Right ventricle myocardium superior (tissue), 1 donor: ENCODE measurements around the gene CREBL2. TPM values are rescaled to one million over a fixed set of nuclear protein-coding genes. Genes with fewer than 3 reads are reported as not detected.

Experiments used
- ATAC-seq: fragments of 200-7000 bp; cut with Tn5 transposase; one replicate; pipeline ENCODE4 v1.9.1; 2020; ENCODE audit warnings: mild to moderate bottlenecking; ENCODE audit not compliant: poor library complexity
- DNase-seq: peaks from one replicate; pipeline ENCODE4 v3.0.0-alpha.2; 2020
- intact Hi-C: fragments of 100-400 bp; cut with DNase I; formaldehyde crosslinking; loops from one replicate; pipeline ENCODE4 v1.11.2; 2022
- total RNA-seq: library from RNA; stranded (reverse); fragmentation: NEBNext Ultra II Directional; extraction: Animal tissue kit (Norgen Biotek cat#: 25700); gene quantifications from one replicate; pipeline ENCODE4 v1.2.1, GENCODE V29; 2021
- donor health status: DM: no; HTN: yes; CAD: no; lungs with severe emphysema.

Gene CREBL2
- total RNA-seq, 1 donor from 2014 or later = 16.7 TPM

DNA sequence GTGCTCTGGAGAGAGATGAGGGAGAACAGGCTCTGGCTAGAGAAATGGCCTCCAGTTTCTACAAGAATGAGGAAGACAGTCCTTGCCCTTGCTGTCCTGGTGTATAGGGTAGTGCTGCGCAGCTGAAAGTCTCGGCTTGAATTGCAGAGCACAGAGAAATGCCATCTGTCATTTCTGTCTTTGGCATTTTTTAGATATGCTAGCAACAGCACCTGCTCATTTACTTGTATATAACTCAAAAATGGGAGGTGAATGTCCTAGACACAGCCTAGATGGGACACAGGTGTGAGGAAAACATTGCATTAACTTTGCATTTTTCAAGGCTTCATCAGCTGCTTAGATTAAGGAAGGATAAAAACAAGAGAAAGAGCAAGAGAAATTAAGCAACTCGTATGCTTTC lies 48.5 kb downstream of the CREBL2 start:
- intact Hi-C loops = no loop called here
- DNase-seq (no peak), ATAC-seq (no peak)

- intact Hi-C loops = no loop called here
- DNase-seq = no peak
- no peak for ATAC-seq
These were observed 49.6 kb downstream of the CREBL2 start for GRCh38 chr12:12661086-12661856.

- intact Hi-C loops = no loop called here
- DNase-seq = no peak
- ATAC-seq = no peak
These were observed 52.1 kb downstream of the CREBL2 start for GRCh38 chr12:12663644-12664294.

DNA sequence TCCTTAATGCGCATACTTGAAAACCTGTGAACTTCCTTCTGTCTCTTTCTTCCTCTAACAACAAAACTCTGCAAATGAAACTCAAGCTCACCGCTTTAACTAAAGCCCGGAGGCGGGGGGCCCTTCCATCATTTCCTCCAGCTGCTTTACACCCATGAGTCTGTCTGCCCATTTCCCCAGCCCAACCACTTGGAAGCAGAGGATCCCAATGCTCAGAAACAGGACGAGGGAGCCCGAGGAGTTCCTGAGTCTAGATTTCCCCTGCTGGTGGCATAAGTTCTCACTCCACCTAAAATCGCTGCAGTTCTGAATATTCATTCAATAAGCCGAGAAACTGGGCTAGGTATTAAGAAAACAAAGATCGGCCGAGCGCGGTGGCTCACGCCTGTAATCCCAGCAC lies 53.5 kb downstream of the CREBL2 start:
- ATAC-seq (no peak), DNase-seq (no peak)
- intact Hi-C loops = no loop called here

GRCh38 chr12:12668005-12668404 lies 56.3 kb downstream of the CREBL2 start:
- intact Hi-C loops = no loop called here
- ATAC-seq (no peak), DNase-seq (no peak)

DNA sequence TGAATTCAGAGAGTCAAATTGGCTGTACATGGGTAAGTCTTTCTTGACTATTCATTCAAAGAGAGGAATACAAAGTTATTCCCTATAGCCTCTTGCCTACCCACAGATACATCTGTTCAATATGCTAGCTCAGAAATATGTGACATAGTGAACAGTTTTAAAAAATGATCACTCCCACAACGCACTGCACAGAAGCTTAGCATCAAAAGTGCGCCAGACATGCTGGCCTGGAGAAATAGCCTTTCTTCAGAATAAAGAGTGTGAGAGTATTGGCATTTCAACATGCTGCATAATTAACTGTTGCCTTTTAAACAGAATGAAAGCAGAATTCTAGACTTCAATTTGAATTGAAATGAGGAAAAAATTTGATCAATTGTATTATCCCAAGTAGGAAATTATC lies 57.3 kb downstream of the CREBL2 start:
- ATAC-seq = no peak
- no peak for DNase-seq
- intact Hi-C loops = no loop called here

- DNase-seq (no peak), ATAC-seq (no peak)
These were observed 60.4 kb downstream of the CREBL2 start for GRCh38 chr12:12671850-12672660.

DNA sequence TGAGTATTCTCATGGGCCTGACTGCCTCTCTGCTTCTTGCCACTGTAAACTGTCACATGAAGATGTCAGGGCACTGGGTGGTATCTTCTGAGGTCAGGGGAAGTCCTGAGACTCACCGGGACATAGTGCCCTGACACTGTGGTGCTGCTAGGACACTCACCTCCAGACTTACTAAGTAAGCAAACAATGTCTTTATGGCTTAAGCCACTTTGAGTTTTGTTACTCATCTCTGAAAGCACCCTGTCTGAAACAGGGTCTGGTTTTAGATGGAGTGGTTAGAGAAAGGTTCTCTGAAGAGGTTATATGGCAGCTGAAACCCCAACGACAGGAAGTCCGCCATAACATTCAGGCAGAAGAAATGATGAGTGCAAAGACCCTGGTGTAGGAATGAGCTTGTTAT lies 61.6 kb downstream of the CREBL2 start:
- no peak for DNase-seq
- intact Hi-C loops = no loop called here
- ATAC-seq = no peak

More at GRCh38 chr12:12671850-12672660, 60.4 kb downstream of the CREBL2 start:
- intact Hi-C loops = no loop called here

- ATAC-seq (no peak), DNase-seq (no peak)
- intact Hi-C loops = no loop called here
These were observed 64.9 kb downstream of the CREBL2 start for GRCh38 chr12:12676605-12677004.

DNA sequence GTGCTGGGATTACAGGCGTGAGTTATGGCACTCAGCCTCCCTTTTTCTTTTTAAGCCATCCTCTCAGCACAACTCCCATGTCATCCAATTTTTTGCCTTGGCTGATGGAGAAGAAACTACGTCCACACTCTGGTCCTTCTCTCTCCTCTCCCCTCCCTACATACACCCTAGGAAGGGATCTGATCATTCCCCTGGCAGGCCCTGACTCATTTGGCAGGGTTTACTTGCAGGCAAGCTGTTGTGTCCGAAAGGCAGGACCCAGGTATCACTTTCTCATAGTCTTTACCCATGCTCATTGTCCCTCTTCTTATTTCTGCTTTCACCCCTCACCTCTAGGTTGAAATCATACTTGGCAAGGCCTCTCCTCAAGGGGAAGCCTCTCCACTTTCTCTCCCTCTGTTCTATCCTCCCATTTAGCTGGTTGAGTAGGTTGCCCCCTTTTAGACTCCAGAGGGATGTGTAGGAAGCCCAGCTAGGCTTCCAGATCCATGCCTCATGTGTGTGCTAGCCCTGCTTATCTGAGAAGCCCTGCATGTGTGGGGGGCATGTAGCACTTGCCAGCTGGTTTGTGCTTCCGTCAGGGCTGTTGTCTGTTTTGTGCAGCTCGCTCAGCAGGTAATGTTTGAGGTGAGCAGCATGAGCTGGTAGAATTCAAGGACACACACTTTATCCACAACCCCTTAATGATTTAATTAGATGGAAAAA lies 69.5 kb downstream of the CREBL2 start:
- intact Hi-C loops = no loop called here
- ATAC-seq (no peak), DNase-seq (no peak)

DNA sequence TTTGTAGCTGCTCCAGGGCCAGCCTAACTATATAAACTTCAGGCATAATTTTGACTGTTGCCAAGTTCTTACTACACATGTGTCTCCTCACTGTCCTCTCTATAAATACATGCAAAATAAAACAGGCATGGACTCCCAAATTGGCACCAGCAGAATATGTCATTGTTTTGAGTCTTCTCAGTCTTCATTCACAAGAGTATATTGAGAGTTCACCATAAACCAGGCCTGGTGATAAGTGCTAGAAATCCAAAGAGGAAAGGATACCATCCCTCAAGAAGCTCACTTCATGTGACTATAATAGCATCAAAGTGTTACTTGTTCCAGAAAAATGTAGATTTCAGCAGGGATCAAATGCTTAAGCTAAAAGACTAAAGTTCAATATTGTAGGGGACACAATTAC lies 70.6 kb downstream of the CREBL2 start:
- ATAC-seq (no peak), DNase-seq (no peak)
- intact Hi-C loops = no loop called here

- DNase-seq = no peak
- no peak for ATAC-seq
- intact Hi-C loops = no loop called here
These were observed 71.5 kb downstream of the CREBL2 start for GRCh38 chr12:12683136-12683697.

- ATAC-seq (no peak), DNase-seq (no peak)
- intact Hi-C loops = no loop called here
These were observed 72.0 kb downstream of the CREBL2 start for GRCh38 chr12:12683725-12684124.

- ATAC-seq (no peak), DNase-seq (no peak)
- intact Hi-C loops = no loop called here
These were observed 72.9 kb downstream of the CREBL2 start for GRCh38 chr12:12684375-12685106.

DNA sequence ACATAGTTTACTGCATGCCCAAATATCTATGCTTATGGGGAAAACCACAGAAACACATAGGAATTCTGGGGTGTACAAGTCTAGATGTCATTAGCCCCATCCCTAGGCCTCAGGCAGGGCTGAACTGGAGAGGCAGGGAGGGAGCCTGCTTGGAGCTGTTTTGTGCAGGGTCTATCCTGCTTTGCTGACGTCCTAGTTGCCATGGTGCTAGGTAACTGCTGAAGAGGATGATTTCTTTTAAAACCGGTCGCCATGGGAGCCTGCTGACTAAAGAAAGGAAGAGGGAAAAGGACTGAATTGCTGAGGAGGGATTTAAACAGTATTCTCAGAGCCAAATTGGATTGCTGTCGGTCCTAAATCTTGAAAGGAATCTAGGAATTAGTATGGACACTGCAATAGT lies 73.6 kb downstream of the CREBL2 start:
- ATAC-seq (no peak), DNase-seq (no peak)
- intact Hi-C loops = no loop called here

- no peak for DNase-seq
- intact Hi-C loops = no loop called here
- ATAC-seq = no peak
These were observed 74.8 kb downstream of the CREBL2 start for GRCh38 chr12:12686472-12686871.

GRCh38 chr12:12686925-12687324 lies 75.2 kb downstream of the CREBL2 start:
- intact Hi-C loops = no loop called here
- no peak for DNase-seq
- no peak for ATAC-seq

- ATAC-seq (no peak), DNase-seq (no peak)
- intact Hi-C loops = no loop called here
These were observed 78.1 kb downstream of the CREBL2 start for GRCh38 chr12:12689647-12690300.
